Liver (tissue), 9 donors: ENCODE measurements around the gene WDR62. TPM values are rescaled to one million over a fixed set of nuclear protein-coding genes. Genes with fewer than 3 reads are reported as not detected.

Source experiments
- DNase-seq: peaks from one replicate; pipeline ENCODE4 v3.0.0-alpha.2; 2017; ENCODE audit warnings: low spot score
- H3K27ac ChIP-seq, 2 donors: one replicate each; pipeline ENCODE4 v1.7.0; 2013; ENCODE audit warnings: inconsistent platforms in 2 of 2, low read length in 2 of 2, control low read depth in 1 of 2, low read depth in 1 of 2, mild to moderate bottlenecking in 1 of 2
- H3K27me3 ChIP-seq, 4 donors: one replicate each; pipeline versions ENCODE4 v1.6.1 to v1.7.0; 2013; ENCODE audit warnings: low read length in 3 of 4, inconsistent platforms in 1 of 4, mild to moderate bottlenecking in 1 of 4, moderate library complexity in 1 of 4; ENCODE audit not compliant: control insufficient read depth in 4 of 4, insufficient read depth in 4 of 4
- H3K36me3 ChIP-seq, 4 donors: one replicate each; pipeline versions ENCODE4 v1.6.1 to v1.7.0; 2013; ENCODE audit warnings: low read length in 3 of 4, mild to moderate bottlenecking in 3 of 4, low read depth in 1 of 4, moderate library complexity in 1 of 4; ENCODE audit not compliant: control insufficient read depth in 4 of 4, insufficient read depth in 3 of 4
- H3K4me1 ChIP-seq, 4 donors: one replicate each; pipeline versions ENCODE4 v1.6.1 to v1.7.0; 2013; ENCODE audit warnings: low read length in 3 of 4, mild to moderate bottlenecking in 3 of 4, moderate library complexity in 1 of 4; ENCODE audit not compliant: control insufficient read depth in 4 of 4, insufficient read depth in 4 of 4
- H3K4me3 ChIP-seq, 3 donors: one replicate each; pipeline versions ENCODE4 v1.6.1 to v1.7.0; 2013; ENCODE audit warnings: low read length in 3 of 3, control low read depth in 1 of 3, low read depth in 1 of 3, mild to moderate bottlenecking in 1 of 3
- H3K9ac ChIP-seq, 2 donors: one replicate each; pipeline ENCODE4 v1.7.0; 2013; ENCODE audit warnings: low read length in 2 of 2, mild to moderate bottlenecking in 2 of 2, moderate library complexity in 2 of 2, control low read depth in 1 of 2, low read depth in 1 of 2
- H3K9me3 ChIP-seq, 4 donors: one replicate each; pipeline versions ENCODE4 v1.6.1 to v1.7.0; 2013; ENCODE audit warnings: low read length in 3 of 4; ENCODE audit not compliant: control insufficient read depth in 4 of 4
- EGR1 ChIP-seq, 2 donors: IDR thresholded peaks; 2 replicates each; pipeline ENCODE4 v1.6.1; 2016 to 2018; ENCODE audit warnings: antibody characterized with exemption in 2 of 2, low read depth in 2 of 2
- FOXA1 ChIP-seq: IDR thresholded peaks from 2 replicates; pipeline ENCODE4 v1.6.1; 2016; ENCODE audit warnings: antibody characterized with exemption
- FOXA2 ChIP-seq: IDR thresholded peaks from 2 replicates; pipeline ENCODE4 v1.6.1; 2016; ENCODE audit warnings: antibody characterized with exemption
- GABPA ChIP-seq, 2 donors: IDR thresholded peaks in 1 of 2; conservative IDR thresholded peaks in 1 of 2; 2 replicates each; pipeline ENCODE4 v1.6.1; 2016; ENCODE audit warnings: antibody characterized with exemption in 2 of 2, mild to moderate bottlenecking in 1 of 2, moderate library complexity in 1 of 2
- HNF4A ChIP-seq, 2 donors: conservative IDR thresholded peaks; 2 replicates each; pipeline ENCODE4 v1.6.1; 2016; ENCODE audit warnings: antibody characterized with exemption in 2 of 2, mild to moderate bottlenecking in 2 of 2
- JUND ChIP-seq, 2 donors: IDR thresholded peaks; 2 replicates each; pipeline ENCODE4 v1.6.1; 2016; ENCODE audit warnings: antibody characterized with exemption in 2 of 2
- NR2F2 ChIP-seq: IDR thresholded peaks from 2 replicates; pipeline ENCODE4 v1.6.1; 2016; ENCODE audit warnings: antibody characterized with exemption
- RAD21 ChIP-seq, 2 donors: IDR thresholded peaks; 2 replicates each; pipeline ENCODE4 v1.6.1; 2016; ENCODE audit warnings: antibody characterized with exemption in 2 of 2, mild to moderate bottlenecking in 2 of 2
- RXRA ChIP-seq, 2 donors: IDR thresholded peaks; 2 replicates each; pipeline ENCODE4 v1.6.1; 2017 to 2018; ENCODE audit warnings: antibody characterized with exemption in 2 of 2, mild to moderate bottlenecking in 1 of 2
- TAF1 ChIP-seq: conservative IDR thresholded peaks from 2 replicates; pipeline ENCODE4 v1.6.1; 2016; ENCODE audit warnings: antibody characterized with exemption, mild to moderate bottlenecking
- YY1 ChIP-seq: IDR thresholded peaks from 2 replicates; pipeline ENCODE4 v1.6.1; 2016; ENCODE audit warnings: antibody characterized with exemption, mild to moderate bottlenecking
- WGBS: extraction: QIAGEN DNeasy Blood & Tissue Kit; methylation state at CpG from one replicate; pipeline ENCODE4 v1.1.7; 2013; 5-methylcytosine and 5-hydroxymethylcytosine counted together
- polyA plus RNA-seq, 2 donors: library from polyadenylated mRNA; stranded (reverse) in 1 of 2; unstranded in 1 of 2; fragments of 200-250 nt in 1 of 2; fragments of >200 nt in 1 of 2; fragmentation: Nextera tagmentation in 1 of 2; extraction: Ambion mirVana in 1 of 2; gene quantifications; one replicate each; pipeline versions ENCODE4 v1.2.1 to v1.2.3, GENCODE V29; 2013 to 2015
- total RNA-seq, 2 donors: library from RNA; depleted of rRNA; stranded (reverse); fragments of >200 nt; gene quantifications; one replicate each; pipeline ENCODE4 v1.2.3, GENCODE V29; 2014
- TF ChIP-seq, protein P1 (sequence below): IDR thresholded peaks from 2 replicates; pipeline ENCODE4 v1.6.1; 2016; ENCODE audit warnings: antibody characterized with exemption
- TF ChIP-seq, protein P2 (sequence below): IDR thresholded peaks from 2 replicates; pipeline ENCODE4 v1.6.1; 2016; ENCODE audit warnings: antibody characterized with exemption
- TF ChIP-seq, protein P3 (sequence below): fragments of 150-350 bp; IDR thresholded peaks from 2 replicates; pipeline ENCODE4 v1.5.1; 2017; ENCODE audit warnings: improper control_type of control experiment, low read depth, low read length; ENCODE audit not compliant: missing input control
- TF ChIP-seq, protein P4 (sequence below): IDR thresholded peaks from 2 replicates; pipeline ENCODE4 v1.6.1; 2016; ENCODE audit warnings: antibody characterized with exemption, mild to moderate bottlenecking
- TF ChIP-seq, protein P5 (sequence below): IDR thresholded peaks from 2 replicates; pipeline ENCODE4 v1.6.1; 2016; ENCODE audit warnings: antibody characterized with exemption
- donor health status: healthy.
- donor health status: healthy.
- donor health status: healthy.
- donor health status: healthy.
- donor health status: healthy.

Gene WDR62
- total and polyA plus RNA-seq, 4 donors, result 0.26 to 6.6 (median 0.71) TPM

DNA sequence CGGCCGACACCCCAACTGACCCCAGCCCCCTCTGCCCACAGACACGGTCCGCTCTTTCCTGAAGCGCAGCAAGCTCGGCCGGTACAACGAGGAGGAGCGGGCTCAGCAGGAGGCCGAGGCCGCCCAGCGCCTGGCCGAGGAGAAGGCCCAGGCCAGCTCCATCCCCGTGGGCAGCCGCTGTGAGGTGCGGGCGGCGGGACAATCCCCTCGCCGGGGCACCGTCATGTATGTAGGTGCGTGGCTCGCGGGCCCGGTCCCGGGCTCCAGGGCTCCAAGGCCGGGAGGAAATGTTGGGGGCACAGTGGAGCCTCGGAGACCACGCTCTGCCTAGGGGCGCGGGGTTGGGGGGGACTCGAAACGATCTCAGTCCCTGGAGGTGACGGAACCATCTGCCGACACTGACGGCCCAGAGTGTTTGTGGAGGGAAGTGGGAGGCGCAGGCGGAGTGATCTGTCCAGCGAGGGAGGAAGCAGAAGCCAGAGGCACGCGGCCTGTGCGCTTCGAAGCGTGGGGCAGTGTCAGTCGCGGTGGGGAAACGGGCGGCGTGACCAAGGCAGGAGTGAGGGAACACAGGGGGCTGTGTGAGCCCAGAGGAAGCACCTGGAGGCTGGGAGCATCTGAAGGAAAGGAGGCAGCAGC, 66.9 kb downstream of the WDR62 start:
- 92% methylated on average over 49 of the region's 49 CpGs for WGBS
- no peak for DNase-seq

DNA sequence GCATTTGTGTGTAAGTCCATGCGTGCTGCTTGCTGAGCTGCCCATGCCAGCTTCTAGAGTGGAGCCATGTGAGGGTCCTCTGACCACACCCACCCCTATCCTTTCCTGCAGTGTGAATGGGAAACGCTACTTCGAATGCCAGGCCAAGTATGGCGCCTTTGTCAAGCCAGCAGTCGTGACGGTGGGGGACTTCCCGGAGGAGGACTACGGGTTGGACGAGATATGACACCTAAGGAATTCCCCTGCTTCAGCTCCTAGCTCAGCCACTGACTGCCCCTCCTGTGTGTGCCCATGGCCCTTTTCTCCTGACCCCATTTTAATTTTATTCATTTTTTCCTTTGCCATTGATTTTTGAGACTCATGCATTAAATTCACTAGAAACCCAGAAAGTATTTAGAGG, 70.9 kb downstream of the WDR62 start:
- peaks cover 0 to 13% (median 7%) of the 10 kb centered on the region in 4 donors for H3K4me1 ChIP-seq
- no peak overlapping the region for H3K9ac ChIP-seq
- no peak overlapping the region for H3K27ac ChIP-seq
- DNase-seq, result no peak
- no peaks in the 10 kb centered on the region for H3K9me3 ChIP-seq
- H3K4me3 ChIP-seq, result no peak overlapping the region
- H3K27me3 ChIP-seq, result no peaks in the 10 kb centered on the region
- TF ChIP-seq JUND (IDR thresholded peaks at IDR 0.05), result no peak
- TF ChIP-seq RAD21 (IDR thresholded peaks at IDR 0.05), result no peak
- WGBS, result 81% methylated on average over 9 of the region's 9 CpGs
- H3K36me3 ChIP-seq, result peaks cover 4 to 31% (median 13%) of the 10 kb centered on the region in 4 donors

More for the DNA sequence above, 66.9 kb downstream of the WDR62 start:
- no peaks in the 10 kb centered on the region for H3K4me1 ChIP-seq
- H3K9me3 ChIP-seq, result no peaks in the 10 kb centered on the region
- no peaks in the 10 kb centered on the region for H3K27me3 ChIP-seq
- H3K9ac ChIP-seq, result no peak overlapping the region
- no peak overlapping the region for H3K4me3 ChIP-seq
- peaks cover 8 to 31% (median 14%) of the 10 kb centered on the region in 4 donors for H3K36me3 ChIP-seq
- no peak overlapping the region for H3K27ac ChIP-seq
- TF ChIP-seq TAF1 (no peak), EGR1 (IDR thresholded peaks at IDR 0.05; ENCODE audit: low read depth in 2 of 2) (no peak), FOXA1 (no peak), RAD21 (IDR thresholded peaks at IDR 0.05) (no peak), NR2F2 (no peak), RXRA (IDR thresholded peaks at IDR 0.05) (no peak)
- TF ChIP-seq, protein P1, sequence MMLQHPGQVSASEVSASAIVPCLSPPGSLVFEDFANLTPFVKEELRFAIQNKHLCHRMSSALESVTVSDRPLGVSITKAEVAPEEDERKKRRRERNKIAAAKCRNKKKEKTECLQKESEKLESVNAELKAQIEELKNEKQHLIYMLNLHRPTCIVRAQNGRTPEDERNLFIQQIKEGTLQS, result no peak

DNA sequence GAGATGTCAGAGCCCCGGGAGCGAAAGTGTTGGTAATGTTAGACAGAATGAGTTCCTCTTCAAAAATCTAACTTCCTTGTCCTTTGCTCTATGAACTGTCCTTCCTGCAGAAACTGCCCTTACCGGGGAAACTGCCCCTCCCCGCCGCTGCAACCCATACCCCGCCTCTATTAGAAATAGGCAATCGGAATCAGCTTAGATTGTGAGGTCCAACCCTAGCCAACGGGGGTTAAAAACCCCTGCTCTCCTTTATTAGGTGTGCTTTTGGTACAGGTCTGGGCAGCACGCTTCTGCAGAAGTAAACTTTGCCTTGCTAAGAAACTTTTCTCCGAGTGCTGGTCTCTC, 73.7 kb downstream of the WDR62 start:
- no peak for DNase-seq
- Histone ChIP-seq H3K9ac (peak overlapping the region; percentile 17 to 65), H3K36me3 (peaks cover 2 to 19% (median 8%) of the 10 kb centered on the region in 4 donors), H3K9me3 (no peaks in the 10 kb centered on the region), H3K27me3 (no peaks in the 10 kb centered on the region), H3K4me1 (peaks cover 0 to 13% (median 7%) of the 10 kb centered on the region in 4 donors), H3K4me3 (peak overlapping the region; percentile 41 to 55 (median 52)), H3K27ac (peak overlapping the region; percentile 73 to 80)
- TF ChIP-seq, protein P1, result no peak
- TF ChIP-seq RAD21 (IDR thresholded peaks at IDR 0.05), result no peak
- TF ChIP-seq, protein P2, sequence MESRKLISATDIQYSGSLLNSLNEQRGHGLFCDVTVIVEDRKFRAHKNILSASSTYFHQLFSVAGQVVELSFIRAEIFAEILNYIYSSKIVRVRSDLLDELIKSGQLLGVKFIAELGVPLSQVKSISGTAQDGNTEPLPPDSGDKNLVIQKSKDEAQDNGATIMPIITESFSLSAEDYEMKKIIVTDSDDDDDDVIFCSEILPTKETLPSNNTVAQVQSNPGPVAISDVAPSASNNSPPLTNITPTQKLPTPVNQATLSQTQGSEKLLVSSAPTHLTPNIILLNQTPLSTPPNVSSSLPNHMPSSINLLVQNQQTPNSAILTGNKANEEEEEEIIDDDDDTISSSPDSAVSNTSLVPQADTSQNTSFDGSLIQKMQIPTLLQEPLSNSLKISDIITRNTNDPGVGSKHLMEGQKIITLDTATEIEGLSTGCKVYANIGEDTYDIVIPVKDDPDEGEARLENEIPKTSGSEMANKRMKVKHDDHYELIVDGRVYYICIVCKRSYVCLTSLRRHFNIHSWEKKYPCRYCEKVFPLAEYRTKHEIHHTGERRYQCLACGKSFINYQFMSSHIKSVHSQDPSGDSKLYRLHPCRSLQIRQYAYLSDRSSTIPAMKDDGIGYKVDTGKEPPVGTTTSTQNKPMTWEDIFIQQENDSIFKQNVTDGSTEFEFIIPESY, result no peak
- no peak for TF ChIP-seq FOXA2
- TF ChIP-seq YY1, result no peak
- TF ChIP-seq RXRA (IDR thresholded peaks at IDR 0.05), result no peak
- TF ChIP-seq, protein P3, sequence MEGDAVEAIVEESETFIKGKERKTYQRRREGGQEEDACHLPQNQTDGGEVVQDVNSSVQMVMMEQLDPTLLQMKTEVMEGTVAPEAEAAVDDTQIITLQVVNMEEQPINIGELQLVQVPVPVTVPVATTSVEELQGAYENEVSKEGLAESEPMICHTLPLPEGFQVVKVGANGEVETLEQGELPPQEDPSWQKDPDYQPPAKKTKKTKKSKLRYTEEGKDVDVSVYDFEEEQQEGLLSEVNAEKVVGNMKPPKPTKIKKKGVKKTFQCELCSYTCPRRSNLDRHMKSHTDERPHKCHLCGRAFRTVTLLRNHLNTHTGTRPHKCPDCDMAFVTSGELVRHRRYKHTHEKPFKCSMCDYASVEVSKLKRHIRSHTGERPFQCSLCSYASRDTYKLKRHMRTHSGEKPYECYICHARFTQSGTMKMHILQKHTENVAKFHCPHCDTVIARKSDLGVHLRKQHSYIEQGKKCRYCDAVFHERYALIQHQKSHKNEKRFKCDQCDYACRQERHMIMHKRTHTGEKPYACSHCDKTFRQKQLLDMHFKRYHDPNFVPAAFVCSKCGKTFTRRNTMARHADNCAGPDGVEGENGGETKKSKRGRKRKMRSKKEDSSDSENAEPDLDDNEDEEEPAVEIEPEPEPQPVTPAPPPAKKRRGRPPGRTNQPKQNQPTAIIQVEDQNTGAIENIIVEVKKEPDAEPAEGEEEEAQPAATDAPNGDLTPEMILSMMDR, result no peak
- TF ChIP-seq GABPA (IDR thresholded peaks at IDR 0.05 in 1 of 2, conservative IDR thresholded peaks at IDR 0.05 in 1 of 2), result no peak
- TF ChIP-seq TAF1, result peak; percentile 53
- no peak for TF ChIP-seq EGR1 (IDR thresholded peaks at IDR 0.05; ENCODE audit: low read depth in 2 of 2)
- TF ChIP-seq, protein P4, sequence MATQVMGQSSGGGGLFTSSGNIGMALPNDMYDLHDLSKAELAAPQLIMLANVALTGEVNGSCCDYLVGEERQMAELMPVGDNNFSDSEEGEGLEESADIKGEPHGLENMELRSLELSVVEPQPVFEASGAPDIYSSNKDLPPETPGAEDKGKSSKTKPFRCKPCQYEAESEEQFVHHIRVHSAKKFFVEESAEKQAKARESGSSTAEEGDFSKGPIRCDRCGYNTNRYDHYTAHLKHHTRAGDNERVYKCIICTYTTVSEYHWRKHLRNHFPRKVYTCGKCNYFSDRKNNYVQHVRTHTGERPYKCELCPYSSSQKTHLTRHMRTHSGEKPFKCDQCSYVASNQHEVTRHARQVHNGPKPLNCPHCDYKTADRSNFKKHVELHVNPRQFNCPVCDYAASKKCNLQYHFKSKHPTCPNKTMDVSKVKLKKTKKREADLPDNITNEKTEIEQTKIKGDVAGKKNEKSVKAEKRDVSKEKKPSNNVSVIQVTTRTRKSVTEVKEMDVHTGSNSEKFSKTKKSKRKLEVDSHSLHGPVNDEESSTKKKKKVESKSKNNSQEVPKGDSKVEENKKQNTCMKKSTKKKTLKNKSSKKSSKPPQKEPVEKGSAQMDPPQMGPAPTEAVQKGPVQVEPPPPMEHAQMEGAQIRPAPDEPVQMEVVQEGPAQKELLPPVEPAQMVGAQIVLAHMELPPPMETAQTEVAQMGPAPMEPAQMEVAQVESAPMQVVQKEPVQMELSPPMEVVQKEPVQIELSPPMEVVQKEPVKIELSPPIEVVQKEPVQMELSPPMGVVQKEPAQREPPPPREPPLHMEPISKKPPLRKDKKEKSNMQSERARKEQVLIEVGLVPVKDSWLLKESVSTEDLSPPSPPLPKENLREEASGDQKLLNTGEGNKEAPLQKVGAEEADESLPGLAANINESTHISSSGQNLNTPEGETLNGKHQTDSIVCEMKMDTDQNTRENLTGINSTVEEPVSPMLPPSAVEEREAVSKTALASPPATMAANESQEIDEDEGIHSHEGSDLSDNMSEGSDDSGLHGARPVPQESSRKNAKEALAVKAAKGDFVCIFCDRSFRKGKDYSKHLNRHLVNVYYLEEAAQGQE, result no peak
- peak in 1 of 2 donors; percentile 42 for TF ChIP-seq HNF4A (conservative IDR thresholded peaks at IDR 0.05)
- TF ChIP-seq, protein P5, sequence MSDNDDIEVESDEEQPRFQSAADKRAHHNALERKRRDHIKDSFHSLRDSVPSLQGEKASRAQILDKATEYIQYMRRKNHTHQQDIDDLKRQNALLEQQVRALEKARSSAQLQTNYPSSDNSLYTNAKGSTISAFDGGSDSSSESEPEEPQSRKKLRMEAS, result no peak
- WGBS, result 4% methylated on average over 10 of the region's 10 CpGs
